SK-N-DZ (cell line): ENCODE data around the gene PDK1. TPM values are rescaled to one million over a fixed set of nuclear protein-coding genes. Genes with fewer than 3 reads are reported as not detected.
"Not testable (repeated sequence)": the region's sequence is repeated elsewhere in the genome, so short reads cannot be mapped to it uniquely, and the experiment has no call there.

ENCODE experiments used
- DNase-seq: peaks from one replicate; pipeline ENCODE4 v3.0.0-alpha.2; 2015; ENCODE audit warnings: low spot score
- polyA plus RNA-seq, 2 experiments: library from polyadenylated mRNA; depleted of rRNA; stranded (reverse); fragments of >200 nt; gene quantifications; 2 replicates each; pipeline ENCODE4 v1.2.3, GENCODE V29; 2014

Gene PDK1
- 40.8 and 46.4 TPM in 2 replicates for polyA plus RNA-seq (2014; cell fraction: cytosol; rRNA removed)
- 27.9 and 30.0 TPM in 2 replicates for polyA plus RNA-seq (2014; cell fraction: nucleus; rRNA removed)

DNA sequence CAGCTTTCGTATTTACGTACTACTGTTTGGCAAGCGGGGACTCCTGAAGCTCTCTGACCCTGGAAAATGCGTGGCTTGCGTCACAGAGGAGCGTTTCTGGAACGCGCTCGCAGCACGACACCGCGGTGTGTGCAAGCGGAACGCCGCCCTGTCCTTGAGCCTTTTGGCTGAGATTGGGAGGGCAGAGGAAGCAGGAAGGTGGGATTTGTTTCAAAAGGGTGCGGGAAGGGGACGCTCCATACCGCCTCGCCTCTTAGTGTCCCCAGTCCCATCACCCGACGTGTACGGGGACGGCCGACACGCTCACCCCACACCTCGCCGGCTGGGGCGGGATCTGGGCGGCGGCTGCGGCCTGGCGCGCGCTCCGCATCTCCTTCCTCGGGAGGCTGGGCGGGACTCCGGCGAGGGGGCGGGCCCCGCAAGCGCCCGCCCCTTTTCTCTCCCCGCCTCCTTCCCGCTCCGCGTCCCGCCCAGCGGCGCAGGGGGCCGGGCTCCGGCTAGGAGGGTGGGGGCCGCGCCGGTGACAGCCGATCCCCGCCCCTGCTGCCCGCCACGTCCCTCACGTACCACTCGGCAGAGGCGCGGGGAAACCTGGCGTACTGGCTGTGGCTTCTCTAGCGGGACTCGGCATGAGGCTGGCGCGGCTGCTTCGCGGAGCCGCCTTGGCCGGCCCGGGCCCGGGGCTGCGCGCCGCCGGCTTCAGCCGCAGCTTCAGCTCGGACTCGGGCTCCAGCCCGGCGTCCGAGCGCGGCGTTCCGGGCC, at the start of gene PDK1:
PDK1 (plus strand) TSS at position 569 of the 762 bp plus-strand sequence; CDS start at position 630, 61 bp downstream.
- peak; percentile 88 for DNase-seq

DNA sequence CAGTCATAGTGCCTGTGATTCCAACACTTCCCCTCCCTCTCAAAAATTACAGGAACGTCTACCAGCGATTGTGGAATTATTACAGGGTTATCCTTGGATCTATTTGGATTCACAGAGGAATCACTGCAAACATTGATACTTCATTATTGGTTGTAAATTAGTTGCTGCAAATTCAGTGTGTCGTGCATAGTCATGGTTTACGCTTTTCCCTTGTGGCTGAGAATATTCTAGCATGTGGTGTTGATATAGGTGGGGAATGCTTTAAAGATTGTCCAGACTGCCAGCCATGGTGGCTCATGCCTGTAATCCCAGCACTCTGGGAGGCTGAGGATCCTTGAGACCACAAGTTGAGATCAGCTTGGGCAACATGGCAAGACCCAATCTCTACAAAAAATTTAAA, 48.7 kb upstream of the PDK1 start:
- no peak for DNase-seq

DNA sequence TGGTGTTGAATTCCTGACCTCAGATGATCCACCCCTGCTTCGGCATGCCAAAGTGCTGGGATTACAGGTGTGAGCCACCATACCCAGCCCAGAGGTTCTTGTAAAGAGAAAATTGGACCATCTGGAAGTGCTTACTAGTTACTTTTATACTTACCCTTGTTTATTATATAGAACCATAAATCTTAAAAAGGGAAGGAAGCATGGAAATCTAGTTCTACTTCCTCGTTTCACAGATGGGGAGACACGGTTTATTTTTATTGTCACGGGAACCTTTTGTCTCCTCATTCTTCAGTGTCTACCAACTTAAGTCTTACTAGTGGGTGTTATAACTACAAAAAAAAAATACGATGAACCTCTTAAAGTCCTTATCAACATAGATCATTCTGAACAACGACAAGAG, 45.8 kb upstream of the PDK1 start:
- no peak for DNase-seq

DNA sequence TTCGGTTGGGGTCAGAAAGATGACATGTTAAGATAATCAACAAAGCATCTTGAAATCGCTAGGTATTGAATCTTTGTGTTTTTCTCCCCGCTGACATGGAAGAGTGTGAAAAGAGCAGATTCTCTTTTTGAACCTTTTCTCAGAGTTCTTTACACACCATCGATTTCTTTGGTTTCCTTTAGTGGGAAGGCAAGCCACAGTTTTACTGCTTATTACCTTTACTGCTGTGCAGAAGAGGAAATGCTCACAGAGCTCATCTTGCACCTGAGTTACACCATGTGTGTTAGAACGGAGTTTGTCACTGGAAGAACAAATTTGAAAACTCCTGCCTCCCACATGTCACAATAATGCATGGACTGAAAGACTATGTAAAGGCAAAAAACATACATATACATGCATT, 45.3 kb upstream of the PDK1 start:
- DNase-seq: no peak

DNA sequence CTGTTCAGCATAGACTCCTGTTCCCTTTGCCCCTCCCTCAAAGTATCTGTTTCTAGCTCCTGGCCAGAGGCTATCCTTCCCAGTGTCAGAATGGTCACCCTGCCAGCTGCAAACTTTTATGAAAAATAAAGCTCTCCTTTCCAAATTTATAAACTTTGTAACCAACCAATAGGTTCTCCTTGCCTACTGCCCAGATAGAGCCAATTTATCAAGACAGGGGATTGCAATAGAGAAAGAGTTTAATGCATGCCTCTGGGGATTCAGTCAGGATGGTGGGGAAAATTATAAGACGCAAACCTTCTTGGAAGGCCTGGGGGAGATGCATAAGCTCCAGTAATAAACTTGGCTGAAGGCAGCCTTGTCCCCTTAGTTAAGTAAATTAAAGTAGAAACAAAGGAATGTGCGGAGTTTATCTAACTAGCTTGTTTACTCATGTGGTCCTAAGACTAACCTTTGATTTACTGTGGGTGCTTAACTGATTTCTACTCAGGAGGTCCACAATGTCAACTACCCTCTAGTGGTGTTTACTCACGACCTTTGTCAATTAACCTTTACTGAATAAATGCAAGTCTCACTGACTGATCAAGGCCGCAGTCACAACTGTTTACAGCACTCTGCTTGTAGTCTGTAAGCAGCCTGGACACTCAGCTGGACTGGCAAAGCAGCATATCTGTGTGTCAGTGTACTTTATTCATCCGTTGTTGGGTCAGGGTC, 42.9 kb upstream of the PDK1 start:
- DNase-seq: no peak

DNA sequence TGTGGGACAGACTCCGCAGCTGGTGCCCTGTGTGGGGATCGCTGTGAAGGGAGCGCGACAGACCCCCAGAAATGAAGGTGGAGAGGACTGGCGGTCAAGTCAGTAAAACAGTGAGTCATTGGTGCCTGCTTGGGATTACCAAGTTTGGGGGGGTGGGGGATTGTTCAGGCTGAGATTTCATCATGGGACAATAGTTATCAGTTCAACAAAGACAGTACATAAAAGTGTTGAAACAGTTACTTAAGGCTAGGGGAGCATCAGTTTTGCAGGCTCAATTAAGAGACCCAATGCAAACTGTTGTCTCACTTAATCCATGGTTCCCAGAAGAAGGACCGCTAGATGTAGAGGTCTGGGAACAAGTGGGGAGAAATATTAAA, 42.4 kb upstream of the PDK1 start:
- DNase-seq: no peak

DNA sequence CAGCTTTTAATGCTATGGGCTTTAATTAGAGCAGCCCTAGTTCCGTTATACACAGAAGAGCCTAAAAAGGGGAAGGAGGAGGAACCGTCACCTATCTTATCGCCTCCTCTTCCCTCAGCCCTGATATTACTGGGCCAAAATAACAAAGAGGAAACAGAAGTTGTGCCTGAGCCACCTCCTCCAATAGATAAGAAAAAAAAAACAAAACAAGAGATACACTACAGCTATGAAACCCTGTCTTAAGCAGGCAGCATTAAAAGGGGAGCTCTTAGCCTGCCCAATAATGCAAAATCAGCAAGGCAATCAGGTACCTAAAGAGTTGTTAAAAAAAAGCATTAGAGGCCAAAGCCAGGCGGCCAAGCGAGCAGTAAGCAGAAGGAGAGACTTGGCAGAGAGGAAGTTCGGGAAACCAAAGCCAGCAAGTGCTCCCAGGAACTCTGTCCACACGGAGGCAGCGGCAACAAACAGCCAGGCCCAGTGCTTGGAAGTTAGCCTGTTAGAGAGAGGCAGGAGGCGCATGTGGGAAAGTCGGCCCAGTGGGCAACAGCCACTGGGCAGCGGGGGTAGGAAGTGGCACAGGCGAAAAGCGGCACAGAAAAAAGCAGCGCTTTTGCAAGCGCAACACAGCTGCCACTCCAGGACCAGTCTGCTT, 41.8 kb upstream of the PDK1 start:
- no peak for DNase-seq

DNA sequence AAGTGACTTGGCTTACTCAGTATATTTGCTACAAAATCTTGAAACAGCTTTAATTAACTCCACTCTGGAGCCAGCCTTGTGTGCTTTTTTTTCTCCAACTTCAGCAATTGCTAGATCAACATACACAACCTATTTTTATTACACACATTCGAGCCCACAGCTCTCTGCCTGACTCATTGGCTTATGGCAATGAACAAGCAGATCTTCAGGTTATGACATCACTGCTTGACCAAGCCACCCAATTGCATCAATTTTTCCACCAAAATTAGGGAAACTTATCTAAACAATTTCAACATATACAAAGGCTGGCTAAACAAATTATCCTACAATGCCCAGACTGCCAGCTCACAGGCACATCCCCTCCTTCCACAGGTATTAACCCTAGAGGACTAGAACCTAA, 39.6 kb upstream of the PDK1 start:
- no peak for DNase-seq

DNA sequence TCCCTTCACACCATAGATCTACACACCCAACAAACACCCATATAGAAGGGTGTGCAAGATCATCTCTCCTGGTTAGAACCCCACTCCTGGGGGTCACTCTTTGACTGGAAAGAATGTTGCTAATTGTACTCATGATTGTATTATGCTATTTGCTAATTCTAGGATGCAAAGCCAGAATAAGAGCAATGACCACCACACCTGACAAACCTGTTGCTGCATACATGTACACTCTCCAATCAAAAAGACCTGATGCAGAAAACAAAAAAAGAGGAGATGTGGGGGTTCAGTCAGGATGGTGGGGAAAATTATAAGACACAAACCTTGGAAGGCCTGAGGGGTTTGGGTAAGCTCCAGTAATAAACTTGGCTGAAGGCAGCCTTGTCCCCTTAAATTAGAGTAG, 36.9 kb upstream of the PDK1 start:
- no peak for DNase-seq

DNA sequence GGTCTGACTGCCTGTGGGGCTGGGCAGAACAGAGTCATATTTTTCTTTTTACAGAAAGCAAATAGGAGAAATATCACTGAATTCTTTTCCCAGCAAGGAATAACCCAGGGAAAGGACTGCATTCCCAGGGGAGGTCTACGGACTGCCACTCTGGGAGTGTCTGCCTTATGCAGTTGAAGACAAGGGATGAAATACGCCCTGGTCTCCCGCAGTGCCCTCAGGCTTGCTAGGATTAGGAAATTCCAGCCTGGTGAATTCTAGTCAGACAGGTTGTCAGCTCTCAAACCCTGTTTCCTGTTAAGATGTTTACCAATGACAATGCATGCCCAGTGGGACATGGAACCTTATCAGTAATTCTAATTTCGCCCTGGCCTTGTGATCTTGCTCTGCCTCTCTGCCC, 30.3 kb upstream of the PDK1 start:
- DNase-seq: no peak

DNA sequence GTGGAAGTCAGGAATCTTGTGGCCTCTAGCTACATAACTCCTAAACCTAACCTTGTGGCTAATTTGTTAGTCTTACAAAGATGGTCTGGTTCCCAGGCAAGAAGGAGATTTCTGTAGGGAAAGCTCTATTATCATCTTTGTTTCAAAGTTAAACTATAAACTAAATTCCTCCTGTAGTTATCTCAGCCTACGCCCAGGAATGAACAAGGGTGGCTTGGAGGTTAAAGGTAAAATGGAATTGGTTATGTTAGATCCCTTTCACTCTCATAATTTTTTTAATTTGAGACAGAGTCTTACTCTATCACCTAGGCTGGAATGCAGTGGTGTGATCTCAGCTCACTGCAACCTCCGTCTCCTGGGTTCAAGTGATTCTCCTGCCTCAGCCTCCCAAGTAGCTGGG, 24.6 kb upstream of the PDK1 start:
- DNase-seq: no peak

DNA sequence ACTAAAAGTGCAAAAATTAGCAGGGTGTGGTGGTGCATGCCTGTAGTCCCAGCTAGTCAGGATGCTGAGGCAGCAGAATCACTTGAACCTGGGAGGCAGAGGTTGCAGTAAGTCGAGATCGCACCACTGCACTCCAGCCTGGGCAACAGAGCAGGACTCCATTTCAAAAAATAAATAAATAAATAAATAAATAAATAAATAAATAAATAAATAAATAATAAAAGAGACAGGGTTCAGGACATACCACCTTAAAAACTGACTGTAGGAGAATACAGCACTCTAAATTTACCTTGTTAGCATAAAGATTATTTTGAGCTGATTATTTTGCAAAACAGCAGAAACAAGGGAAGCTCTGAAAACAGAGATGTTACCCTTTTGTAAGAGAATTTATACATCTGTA, 23.4 kb upstream of the PDK1 start:
- not testable (repeated sequence) for DNase-seq

DNA sequence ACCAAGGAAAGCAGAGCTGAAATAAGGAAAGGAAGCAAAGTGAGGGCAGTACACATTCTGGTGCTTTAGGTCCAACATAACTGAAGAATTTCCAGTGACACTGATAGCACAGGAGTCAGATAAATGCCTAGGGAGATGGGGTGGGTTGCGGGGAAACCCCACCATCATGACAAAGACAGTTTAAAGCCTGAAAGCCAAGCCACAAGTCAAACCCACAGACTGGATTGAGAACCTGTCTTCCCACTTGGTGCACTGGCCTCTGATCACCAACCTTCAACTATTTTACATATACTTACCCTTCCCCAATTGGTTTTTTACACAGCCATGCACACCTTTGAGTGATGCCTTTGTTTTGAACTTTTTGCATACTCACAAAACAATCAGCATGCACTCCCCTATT, 22.2 kb upstream of the PDK1 start:
- no peak for DNase-seq

DNA sequence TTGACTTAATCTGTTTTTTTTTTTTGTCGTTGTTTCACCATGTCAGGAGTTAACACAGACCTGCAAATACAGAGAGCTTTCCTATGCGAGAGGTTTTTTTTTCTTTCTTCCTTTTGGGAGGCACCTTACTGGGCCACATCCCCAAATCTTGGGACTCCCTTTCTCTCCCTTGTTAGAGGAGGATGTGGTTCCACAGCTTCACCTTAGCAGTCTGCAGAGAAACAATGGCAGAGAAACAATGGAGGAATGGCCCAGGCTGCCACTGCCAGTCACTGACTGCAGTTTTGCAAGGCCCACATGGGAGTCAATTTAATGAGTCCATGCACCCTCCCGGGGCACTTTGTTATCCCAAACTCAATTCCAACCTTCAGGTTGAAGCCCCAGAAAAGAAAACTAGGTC, 20.8 kb upstream of the PDK1 start:
- no peak for DNase-seq

DNA sequence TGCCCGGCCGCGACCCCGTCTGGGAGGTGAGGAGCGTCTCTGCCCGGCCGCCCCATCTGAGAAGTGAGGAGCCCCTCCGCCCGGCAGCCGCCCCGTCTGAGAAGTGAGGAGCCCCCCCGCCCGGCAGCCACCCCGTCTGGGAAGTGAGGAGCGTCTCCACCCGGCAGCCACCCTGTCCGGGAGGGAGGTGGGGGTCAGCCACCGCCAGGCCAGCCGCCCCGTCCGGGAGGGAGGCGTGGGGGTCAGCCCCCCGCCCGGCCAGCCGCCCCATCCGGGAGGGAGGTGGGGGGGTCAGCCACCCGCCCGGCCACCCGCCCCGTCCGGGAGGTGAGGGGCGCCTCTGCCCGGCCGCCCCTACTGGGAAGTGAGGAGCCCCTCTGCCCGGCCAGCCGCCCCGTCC, 18.0 kb upstream of the PDK1 start:
- DNase-seq: not testable (repeated sequence)

DNA sequence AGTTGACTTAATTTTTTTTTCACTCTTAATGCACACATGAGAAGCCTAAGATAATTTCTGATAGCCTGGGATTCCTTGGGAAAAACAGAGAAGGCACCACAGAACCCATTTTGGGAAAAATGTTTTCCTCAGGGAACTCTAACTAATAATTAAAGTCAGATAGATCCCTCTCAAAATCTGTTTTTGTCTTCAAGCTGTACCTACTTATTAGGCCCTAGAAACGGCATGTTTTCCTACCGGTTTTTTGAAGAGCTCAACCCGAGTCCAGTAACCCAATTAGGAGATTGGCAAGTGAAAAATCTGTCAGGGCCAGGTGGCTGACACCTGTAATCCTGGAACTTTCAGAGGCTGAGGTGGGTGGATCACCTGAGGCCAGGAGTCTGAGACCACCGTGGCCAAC, 16.1 kb upstream of the PDK1 start:
- DNase-seq: no peak

DNA sequence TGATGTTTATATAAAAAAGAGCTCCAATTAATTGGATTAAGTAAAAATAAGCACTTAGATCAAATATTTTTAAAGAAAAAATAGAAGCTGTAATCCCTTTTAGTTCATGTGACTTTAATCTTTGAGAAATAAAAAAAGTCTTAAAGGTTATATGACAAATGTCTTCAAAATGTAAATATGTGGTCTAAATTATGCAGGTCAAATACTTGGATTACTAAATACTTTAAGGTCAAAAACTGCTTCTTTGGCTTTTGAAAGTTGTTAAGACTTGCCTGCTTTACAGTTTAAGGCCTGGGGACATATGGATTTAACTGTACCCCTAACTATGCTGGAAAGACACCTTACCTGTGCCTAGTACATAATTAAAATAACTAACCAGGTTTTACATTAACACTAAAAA, 15.5 kb upstream of the PDK1 start:
- DNase-seq: no peak

DNA sequence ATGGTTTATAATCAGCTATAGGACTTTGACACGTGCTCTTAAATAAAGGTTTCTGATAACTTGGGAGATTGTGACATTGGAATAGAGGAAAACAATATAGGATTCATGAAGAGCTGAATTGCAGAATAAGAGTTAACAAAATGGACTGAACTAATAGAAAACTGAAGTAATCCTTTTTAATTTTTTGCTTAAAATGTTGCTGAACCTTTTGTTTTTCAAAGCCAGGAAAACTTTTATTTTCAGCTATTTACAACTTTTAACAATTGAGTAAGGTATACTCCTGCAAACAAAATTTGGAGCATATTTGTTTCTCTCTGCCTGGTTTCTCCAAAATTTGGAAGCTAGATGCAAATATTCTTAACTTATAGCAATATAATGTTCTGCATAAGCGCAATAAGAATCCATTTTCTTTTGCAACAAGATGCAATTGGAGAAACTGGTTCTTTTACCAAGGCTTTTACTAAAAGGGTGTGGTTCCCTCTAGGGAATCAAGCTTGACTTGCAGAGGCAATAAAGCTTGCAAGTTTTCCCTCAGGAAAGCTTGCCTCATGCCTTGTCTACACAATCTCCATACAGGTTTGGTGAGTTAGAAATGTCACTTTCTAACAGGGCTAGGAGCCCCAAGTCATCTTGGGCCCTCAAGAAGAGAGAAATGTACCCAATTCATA, 10.3 kb upstream of the PDK1 start:
- no peak for DNase-seq

DNA sequence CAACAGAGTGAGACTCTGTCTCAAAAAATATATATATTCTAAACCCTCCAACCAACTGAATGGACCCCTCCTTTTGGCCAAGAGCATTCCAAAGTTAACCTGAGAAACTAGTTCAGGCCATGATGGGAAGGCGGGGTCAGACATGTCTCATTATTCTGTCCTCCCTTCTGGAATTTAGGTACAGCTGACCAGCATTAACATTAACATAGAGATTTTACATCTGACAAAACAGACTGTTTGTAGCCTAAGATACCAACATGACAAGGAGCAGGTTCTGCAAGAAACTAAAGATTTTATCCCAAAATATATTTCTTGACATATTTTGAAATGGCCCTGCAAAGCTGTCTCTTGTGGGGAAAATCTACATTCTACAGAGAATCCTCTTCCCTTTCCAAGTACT, 6.8 kb upstream of the PDK1 start:
- DNase-seq: no peak

DNA sequence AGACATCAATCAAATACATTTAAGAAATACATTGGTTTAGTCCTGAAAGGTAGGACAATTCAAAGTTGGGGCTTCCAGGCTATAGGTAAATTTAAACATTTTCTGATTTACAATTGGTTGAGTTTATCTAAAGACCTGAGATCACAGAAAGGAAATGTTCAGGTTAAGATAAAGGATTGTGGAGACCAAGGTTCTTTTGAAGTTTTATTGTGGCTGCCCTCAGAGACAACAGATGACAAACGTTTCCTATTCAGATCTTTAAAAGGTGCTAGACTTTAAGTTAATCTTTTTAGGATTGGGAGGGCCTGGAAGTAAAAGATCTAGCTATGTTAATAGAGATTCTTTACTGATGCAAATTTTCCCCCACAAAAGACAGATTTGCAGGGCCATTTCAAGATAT, 6.1 kb upstream of the PDK1 start:
- not testable (repeated sequence) for DNase-seq

DNA sequence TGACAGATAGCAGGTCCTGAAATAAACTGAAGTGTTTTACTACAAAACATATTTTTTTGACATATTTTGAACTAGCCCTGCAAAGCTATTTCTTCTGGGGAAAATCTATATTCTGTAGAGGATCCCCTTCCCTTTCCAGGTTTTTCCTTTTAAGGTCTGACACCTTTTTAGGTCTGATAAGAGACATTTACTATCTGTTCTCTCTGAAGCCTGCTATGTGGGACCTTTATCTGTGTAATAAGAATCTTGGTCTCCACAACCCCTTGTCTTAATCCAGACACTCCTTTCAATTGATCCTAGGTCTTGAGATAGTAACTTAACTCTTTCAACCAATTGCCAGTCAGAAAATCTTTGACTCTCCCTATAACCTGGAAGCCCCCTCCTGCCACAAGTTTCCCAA, 5.5 kb upstream of the PDK1 start:
- DNase-seq: no peak

DNA sequence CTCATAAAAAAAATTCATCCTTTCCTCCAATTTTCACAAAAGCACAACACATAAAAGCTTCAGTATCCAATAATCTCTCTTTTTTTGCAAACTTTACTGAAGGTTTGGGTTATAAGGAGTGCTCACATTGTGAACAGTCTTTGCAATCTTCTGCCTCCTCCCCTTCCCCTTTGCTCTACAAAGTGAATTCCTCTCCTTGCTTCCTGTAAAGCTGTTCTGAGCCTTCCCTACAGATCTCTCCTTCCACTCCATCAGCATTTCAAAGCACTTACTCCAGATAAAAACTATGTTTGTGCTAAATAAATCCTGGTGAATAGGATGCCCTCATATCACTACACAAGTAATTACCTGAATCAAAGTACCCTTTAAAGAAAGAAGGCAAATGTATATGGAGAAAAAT, 4.6 kb upstream of the PDK1 start:
- DNase-seq: no peak
